Liver (tissue), 3 donors: Measurements from ENCODE around the gene QARS1.

Source experiments
- EGR1 ChIP-seq, 2 donors: IDR thresholded peaks; 2 replicates each; pipeline ENCODE4 v1.6.1; 2016 to 2018; ENCODE audit warnings: antibody characterized with exemption in 2 of 2, low read depth in 2 of 2
- JUND ChIP-seq, 2 donors: IDR thresholded peaks; 2 replicates each; pipeline ENCODE4 v1.6.1; 2016; ENCODE audit warnings: antibody characterized with exemption in 2 of 2
- SP1 ChIP-seq: IDR thresholded peaks from 2 replicates; pipeline ENCODE4 v1.6.1; 2018; ENCODE audit warnings: antibody characterized with exemption, mild to moderate bottlenecking
- YY1 ChIP-seq: IDR thresholded peaks from 2 replicates; pipeline ENCODE4 v1.6.1; 2016; ENCODE audit warnings: antibody characterized with exemption, mild to moderate bottlenecking
- TF ChIP-seq, protein P1 (sequence below): fragments of 150-350 bp; IDR thresholded peaks from 2 replicates; pipeline ENCODE4 v1.5.1; 2017; ENCODE audit warnings: improper control_type of control experiment, low read depth, low read length; ENCODE audit not compliant: missing input control
- TF ChIP-seq, protein P2 (sequence below): IDR thresholded peaks from 2 replicates; pipeline ENCODE4 v1.6.1; 2016; ENCODE audit warnings: antibody characterized with exemption
- donor health status: healthy.
- donor health status: healthy.

DNA sequence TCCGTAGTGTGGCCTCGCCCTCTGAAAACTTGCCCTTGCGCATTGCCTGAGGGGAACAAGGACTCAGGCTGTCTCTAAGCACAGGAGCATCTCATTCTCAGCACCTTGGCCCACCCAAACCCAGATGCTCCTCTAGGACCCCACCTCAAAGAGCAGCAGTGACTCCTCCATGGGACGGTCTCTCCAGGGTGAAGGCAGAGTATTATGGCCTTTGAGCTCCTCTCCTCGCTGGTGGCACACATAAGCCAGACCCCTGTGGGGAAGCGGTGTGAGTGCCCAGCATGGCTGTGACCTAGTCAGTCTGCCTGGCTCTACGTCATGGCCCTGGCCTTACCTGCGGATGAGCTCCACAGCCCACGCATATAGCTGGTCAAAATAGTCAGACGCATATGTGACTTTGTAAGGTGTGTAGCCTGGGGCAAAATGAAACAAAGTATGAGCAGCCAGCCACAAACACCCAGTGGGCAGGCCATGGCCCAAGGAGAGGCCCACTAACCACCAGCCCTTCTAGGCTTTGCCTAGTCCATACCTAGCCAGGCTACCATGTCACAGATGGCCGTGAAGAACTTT lies 4.4 kb downstream of the QARS1 start:
- TF ChIP-seq JUND (IDR thresholded peaks at IDR 0.05) (no peak), SP1 (no peak), YY1 (no peak), EGR1 (IDR thresholded peaks at IDR 0.05; ENCODE audit: low read depth in 2 of 2) (no peak)
- TF ChIP-seq, protein P1, sequence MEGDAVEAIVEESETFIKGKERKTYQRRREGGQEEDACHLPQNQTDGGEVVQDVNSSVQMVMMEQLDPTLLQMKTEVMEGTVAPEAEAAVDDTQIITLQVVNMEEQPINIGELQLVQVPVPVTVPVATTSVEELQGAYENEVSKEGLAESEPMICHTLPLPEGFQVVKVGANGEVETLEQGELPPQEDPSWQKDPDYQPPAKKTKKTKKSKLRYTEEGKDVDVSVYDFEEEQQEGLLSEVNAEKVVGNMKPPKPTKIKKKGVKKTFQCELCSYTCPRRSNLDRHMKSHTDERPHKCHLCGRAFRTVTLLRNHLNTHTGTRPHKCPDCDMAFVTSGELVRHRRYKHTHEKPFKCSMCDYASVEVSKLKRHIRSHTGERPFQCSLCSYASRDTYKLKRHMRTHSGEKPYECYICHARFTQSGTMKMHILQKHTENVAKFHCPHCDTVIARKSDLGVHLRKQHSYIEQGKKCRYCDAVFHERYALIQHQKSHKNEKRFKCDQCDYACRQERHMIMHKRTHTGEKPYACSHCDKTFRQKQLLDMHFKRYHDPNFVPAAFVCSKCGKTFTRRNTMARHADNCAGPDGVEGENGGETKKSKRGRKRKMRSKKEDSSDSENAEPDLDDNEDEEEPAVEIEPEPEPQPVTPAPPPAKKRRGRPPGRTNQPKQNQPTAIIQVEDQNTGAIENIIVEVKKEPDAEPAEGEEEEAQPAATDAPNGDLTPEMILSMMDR, result no peak
- TF ChIP-seq, protein P2, sequence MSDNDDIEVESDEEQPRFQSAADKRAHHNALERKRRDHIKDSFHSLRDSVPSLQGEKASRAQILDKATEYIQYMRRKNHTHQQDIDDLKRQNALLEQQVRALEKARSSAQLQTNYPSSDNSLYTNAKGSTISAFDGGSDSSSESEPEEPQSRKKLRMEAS, result no peak
